ENCODE results near the gene OPA1. TPM values are rescaled to one million over a fixed set of nuclear protein-coding genes. Genes with fewer than 3 reads are reported as not detected.

The OPA1 gene
- total and polyA plus RNA-seq, 7 donors = 20.4 to 58.7 (median 45.9) TPM

GRCh38 chr3:193681631-193682030, 88.6 kb downstream of the OPA1 start:
- H3K4me1 ChIP-seq = no peaks in the 10 kb centered on the region
- TF ChIP-seq POLR2A (IDR thresholded peaks at IDR 0.05) = no peak
- TF ChIP-seq CTCF (IDR thresholded peaks at IDR 0.05) = no peak
- no peak for TF ChIP-seq EP300 (IDR thresholded peaks at IDR 0.05)
- no peak for TF ChIP-seq POLR2AphosphoS5 (IDR thresholded peaks at IDR 0.05)
- 89 to 90% methylated on average over 1 of the region's 1 CpG for whole genome bisulfite sequencing, 2 donors
- H3K4me3 ChIP-seq = no peak overlapping the region
- H3K27ac ChIP-seq = no peak overlapping the region
- no peaks in the 10 kb centered on the region for H3K9me3 ChIP-seq
- H3K36me3 ChIP-seq = no peaks in the 10 kb centered on the region
- no peaks in the 10 kb centered on the region for H3K27me3 ChIP-seq
- DNase-seq = no peak
- intact Hi-C loops (cut with DNase I) = no loop called here

GRCh38 chr3:193686665-193687483, 93.9 kb downstream of the OPA1 start:
- DNase-seq = no peak
- Histone ChIP-seq H3K4me3 (no peak overlapping the region), H3K36me3 (peaks cover 0 to 8% (median 0%) of the 10 kb centered on the region in 4 donors), H3K27me3 (no peaks in the 10 kb centered on the region), H3K27ac (peak overlapping the region in 2 of 4 donors; percentile 2 to 16), H3K9me3 (no peaks in the 10 kb centered on the region), H3K4me1 (peaks cover 0 to 10% (median 0%) of the 10 kb centered on the region in 4 donors)
- TF ChIP-seq POLR2AphosphoS5 (IDR thresholded peaks at IDR 0.05) = no peak
- no peak for TF ChIP-seq CTCF (IDR thresholded peaks at IDR 0.05)
- TF ChIP-seq EP300 (IDR thresholded peaks at IDR 0.05) = no peak
- TF ChIP-seq POLR2A (IDR thresholded peaks at IDR 0.05) = no peak
- intact Hi-C loops (cut with DNase I) = no loop called here
- 62 to 73% methylated on average over 4 of the region's 4 CpGs for WGBS, 2 donors

- TF ChIP-seq EP300 (IDR thresholded peaks at IDR 0.05) (no peak), POLR2A (IDR thresholded peaks at IDR 0.05) (no peak), POLR2AphosphoS5 (IDR thresholded peaks at IDR 0.05) (no peak), CTCF (IDR thresholded peaks at IDR 0.05) (no peak)
- Histone ChIP-seq H3K4me1 (peaks cover 0 to 10% (median 0%) of the 10 kb centered on the region in 4 donors), H3K4me3 (no peak overlapping the region), H3K36me3 (peaks cover 0 to 27% (median 0%) of the 10 kb centered on the region in 4 donors), H3K9me3 (no peaks in the 10 kb centered on the region), H3K27ac (no peak overlapping the region), H3K27me3 (no peaks in the 10 kb centered on the region)
- no peak for DNase-seq
- intact Hi-C loops (cut with DNase I) = no loop called here
- WGBS, 2 donors = 33 to 74% methylated on average over 9 of the region's 9 CpGs
Observed at GRCh38 chr3:193688834-193689714, 96.1 kb downstream of the OPA1 start.

GRCh38 chr3:193693774-193694173, 100.8 kb downstream of the OPA1 start:
- Histone ChIP-seq H3K4me3 (no peak overlapping the region), H3K4me1 (no peaks in the 10 kb centered on the region), H3K27ac (no peak overlapping the region), H3K36me3 (peaks cover 0 to 56% (median 8%) of the 10 kb centered on the region in 4 donors), H3K9me3 (no peaks in the 10 kb centered on the region), H3K27me3 (no peaks in the 10 kb centered on the region)
- intact Hi-C loops (cut with DNase I) = no loop called here
- TF ChIP-seq POLR2A (IDR thresholded peaks at IDR 0.05) (no peak), EP300 (IDR thresholded peaks at IDR 0.05) (no peak), CTCF (IDR thresholded peaks at IDR 0.05) (no peak), POLR2AphosphoS5 (IDR thresholded peaks at IDR 0.05) (no peak)
- WGBS, 2 donors = 58 to 80% methylated on average over 5 of the region's 5 CpGs
- no peak for DNase-seq

Data from sigmoid colon (tissue), 7 donors.